Neuron (in vitro differentiated cells): ENCODE data around the gene PDZD7.
A peak's percentile ranks its signal among the peaks of the same experiment; 100 is the strongest.

Experiments
- H2AFZ ChIP-seq: one replicate; pipeline ENCODE4 v1.6.1; 2013; ENCODE audit warnings: low read depth, mild to moderate bottlenecking, inconsistent platforms, low read length, moderate library complexity
- H3K27me3 ChIP-seq: one replicate; pipeline ENCODE4 v1.6.1; 2013; ENCODE audit warnings: low read length; ENCODE audit not compliant: insufficient read depth
- H3K36me3 ChIP-seq: one replicate; pipeline ENCODE4 v1.6.1; 2013; ENCODE audit warnings: low read length; ENCODE audit not compliant: insufficient read depth
- H3K4me1 ChIP-seq: one replicate; pipeline ENCODE4 v1.6.1; 2013; ENCODE audit warnings: low read length; ENCODE audit not compliant: insufficient read depth
- H3K4me3 ChIP-seq: 2 replicates; pipeline ENCODE4 v1.5.1; 2013; ENCODE audit warnings: mild to moderate bottlenecking, low read length, moderate library complexity
- H3K9me3 ChIP-seq: one replicate; pipeline ENCODE4 v1.6.1; 2013; ENCODE audit warnings: low read length

Gene PDZD7

DNA sequence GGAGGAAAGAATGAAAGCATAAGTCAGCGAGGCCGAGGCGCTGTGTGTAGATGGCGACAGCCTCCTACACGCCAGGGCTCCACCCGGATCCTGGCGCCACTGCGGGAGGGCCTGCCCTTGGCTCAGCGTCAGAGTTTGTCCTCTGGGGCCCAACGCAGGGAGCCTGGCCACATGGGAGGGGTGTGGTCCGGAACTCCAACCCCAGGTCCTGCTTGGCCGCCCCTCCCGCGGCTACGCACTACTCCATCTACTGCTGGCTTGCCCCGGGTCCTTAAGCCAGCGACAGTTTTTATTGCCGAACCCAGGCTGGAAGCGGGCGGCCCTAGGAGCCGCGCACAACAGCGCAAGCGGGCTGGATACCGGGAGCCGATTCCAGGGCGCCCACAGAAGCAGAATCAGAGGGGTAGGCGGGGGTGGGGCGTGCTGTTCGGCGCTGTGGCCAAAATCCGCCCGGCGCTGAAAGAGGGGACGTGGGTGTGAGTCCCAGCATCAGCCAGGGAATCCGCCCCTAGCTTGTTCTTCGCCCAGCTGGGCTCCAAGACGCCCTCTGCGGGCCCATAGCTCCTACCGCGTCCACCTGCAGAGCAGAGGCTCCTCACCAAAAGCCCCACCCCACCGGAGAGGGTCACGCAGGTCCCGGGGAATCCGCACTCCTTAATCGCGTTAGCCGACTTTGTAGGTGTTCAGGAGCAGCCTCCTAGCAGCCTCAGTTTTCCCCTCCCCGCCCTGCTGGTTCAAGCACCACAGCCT lies 35.4 kb upstream of the PDZD7 start:
- Histone ChIP-seq H3K4me3 (peak overlapping the region; percentile 15), H3K4me1 (peaks cover 34% of the 10 kb centered on the region), H3K27me3 (peaks cover 64% of the 10 kb centered on the region), H3K36me3 (no peaks in the 10 kb centered on the region), H3K9me3 (no peaks in the 10 kb centered on the region), H2AFZ (peak overlapping the region; percentile 18)

- H3K4me1 ChIP-seq: peaks cover 34% of the 10 kb centered on the region
- H3K36me3 ChIP-seq: no peaks in the 10 kb centered on the region
- no peak overlapping the region for H2AFZ ChIP-seq
- H3K9me3 ChIP-seq: no peaks in the 10 kb centered on the region
- H3K4me3 ChIP-seq: no peak overlapping the region
- H3K27me3 ChIP-seq: peaks cover 58% of the 10 kb centered on the region
Measured at GRCh38 chr10:101065481-101066145, 34.7 kb upstream of the PDZD7 start.

- H3K4me1 ChIP-seq: peaks cover 39% of the 10 kb centered on the region
- no peak overlapping the region for H2AFZ ChIP-seq
- no peaks in the 10 kb centered on the region for H3K9me3 ChIP-seq
- H3K36me3 ChIP-seq: no peaks in the 10 kb centered on the region
- no peak overlapping the region for H3K4me3 ChIP-seq
- peaks cover 48% of the 10 kb centered on the region for H3K27me3 ChIP-seq
Measured at GRCh38 chr10:101064415-101065030, 33.6 kb upstream of the PDZD7 start.

DNA sequence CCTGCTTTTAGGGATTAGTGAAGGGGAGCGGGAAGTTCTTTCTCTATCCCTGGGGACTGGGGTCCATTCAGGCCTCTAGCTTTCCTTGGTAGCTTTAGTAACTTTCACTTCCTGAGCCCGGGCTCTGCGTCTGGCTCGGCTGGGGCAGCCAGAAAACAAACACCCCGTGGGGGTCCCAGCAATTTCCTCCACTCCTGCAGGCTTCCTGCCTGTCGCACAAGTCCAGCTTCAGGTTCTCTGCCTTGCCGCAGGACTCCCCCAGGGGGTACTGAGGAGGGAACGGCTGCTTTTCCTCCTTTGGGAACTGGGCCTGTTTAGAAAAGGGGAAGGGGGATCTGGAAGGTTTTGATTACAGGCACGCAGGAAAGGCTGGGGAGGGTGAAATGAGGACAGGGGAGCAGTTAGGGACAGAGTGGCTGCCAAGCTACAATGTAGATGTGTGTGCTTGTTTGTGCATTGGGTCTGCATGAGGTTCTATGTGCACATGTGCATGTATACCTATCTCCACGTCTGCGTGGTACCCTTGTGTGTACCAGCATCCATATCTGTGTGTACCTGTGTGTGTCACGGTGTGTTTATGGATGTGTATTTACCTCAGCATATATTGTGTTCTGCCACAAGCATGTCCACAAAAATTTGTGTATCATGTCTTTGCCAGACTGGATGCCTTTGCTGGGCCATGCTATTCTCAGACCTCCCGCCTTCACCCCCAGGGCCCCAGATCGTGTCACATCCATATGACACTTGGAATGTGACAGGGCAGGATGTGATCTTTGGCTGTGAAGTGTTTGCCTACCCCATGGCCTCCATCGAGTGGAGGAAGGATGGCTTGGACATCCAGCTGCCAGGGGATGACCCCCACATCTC lies 32.9 kb upstream of the PDZD7 start:
- Histone ChIP-seq H3K9me3 (no peaks in the 10 kb centered on the region), H3K36me3 (no peaks in the 10 kb centered on the region), H3K27me3 (peaks cover 43% of the 10 kb centered on the region), H2AFZ (no peak overlapping the region), H3K4me1 (peaks cover 43% of the 10 kb centered on the region), H3K4me3 (no peak overlapping the region)

DNA sequence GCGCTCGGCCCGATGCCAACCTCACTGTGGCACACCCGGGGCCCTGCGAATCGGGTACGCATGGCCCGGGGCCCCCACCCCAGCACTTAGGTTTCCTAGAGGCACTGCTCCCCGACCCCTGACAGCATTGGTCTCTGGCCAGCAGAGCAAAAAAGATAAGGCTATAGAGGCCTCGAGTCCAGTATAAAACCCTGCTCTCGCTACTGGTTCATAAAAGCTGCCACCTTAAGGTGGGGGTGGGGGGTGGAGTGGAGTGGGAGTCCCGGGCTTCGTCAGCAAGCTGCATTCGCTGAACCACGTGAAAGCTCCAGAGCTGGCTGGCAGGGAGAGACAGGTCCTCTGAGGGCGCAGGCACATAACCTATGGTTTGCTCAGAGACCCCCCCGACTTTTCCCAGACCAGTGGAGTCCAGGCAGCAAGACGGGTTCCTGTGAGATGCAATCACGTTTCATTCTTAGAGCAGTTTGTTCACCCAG lies 32.2 kb upstream of the PDZD7 start:
- Histone ChIP-seq H3K4me1 (peaks cover 43% of the 10 kb centered on the region), H3K4me3 (no peak overlapping the region), H3K27me3 (peaks cover 43% of the 10 kb centered on the region), H2AFZ (no peak overlapping the region), H3K9me3 (no peaks in the 10 kb centered on the region), H3K36me3 (no peaks in the 10 kb centered on the region)

DNA sequence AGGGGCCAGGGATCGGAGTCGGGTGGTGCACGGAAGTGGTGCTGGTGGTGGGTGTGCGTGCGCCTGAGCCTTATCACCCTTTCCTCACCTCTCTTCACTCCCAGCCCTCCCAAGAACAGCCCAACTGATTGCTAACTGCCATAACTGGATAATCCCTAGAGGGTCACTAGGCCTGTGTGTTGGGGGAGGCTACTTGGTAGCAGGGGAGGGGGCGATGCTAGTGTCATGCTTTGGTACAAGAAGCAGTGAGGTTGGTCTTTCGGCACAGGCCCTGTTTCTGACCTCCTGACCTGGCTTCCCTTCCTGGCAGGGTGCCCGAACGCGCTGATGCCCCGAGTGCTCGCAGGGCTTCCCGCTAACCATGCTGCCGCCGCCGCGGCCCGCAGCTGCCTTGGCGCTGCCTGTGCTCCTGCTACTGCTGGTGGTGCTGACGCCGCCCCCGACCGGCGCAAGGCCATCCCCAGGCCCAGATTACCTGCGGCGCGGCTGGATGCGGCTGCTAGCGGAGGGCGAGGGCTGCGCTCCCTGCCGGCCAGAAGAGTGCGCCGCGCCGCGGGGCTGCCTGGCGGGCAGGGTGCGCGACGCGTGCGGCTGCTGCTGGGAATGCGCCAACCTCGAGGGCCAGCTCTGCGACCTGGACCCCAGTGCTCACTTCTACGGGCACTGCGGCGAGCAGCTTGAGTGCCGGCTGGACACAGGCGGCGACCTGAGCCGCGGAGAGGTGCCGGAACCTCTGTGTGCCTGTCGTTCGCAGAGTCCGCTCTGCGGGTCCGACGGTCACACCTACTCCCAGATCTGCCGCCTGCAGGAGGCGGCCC lies 31.5 kb upstream of the PDZD7 start:
- Histone ChIP-seq H3K36me3 (no peaks in the 10 kb centered on the region), H3K4me3 (peak overlapping the region; percentile 96), H2AFZ (peak overlapping the region; percentile 89), H3K27me3 (peaks cover 42% of the 10 kb centered on the region), H3K9me3 (no peaks in the 10 kb centered on the region), H3K4me1 (peaks cover 39% of the 10 kb centered on the region)

DNA sequence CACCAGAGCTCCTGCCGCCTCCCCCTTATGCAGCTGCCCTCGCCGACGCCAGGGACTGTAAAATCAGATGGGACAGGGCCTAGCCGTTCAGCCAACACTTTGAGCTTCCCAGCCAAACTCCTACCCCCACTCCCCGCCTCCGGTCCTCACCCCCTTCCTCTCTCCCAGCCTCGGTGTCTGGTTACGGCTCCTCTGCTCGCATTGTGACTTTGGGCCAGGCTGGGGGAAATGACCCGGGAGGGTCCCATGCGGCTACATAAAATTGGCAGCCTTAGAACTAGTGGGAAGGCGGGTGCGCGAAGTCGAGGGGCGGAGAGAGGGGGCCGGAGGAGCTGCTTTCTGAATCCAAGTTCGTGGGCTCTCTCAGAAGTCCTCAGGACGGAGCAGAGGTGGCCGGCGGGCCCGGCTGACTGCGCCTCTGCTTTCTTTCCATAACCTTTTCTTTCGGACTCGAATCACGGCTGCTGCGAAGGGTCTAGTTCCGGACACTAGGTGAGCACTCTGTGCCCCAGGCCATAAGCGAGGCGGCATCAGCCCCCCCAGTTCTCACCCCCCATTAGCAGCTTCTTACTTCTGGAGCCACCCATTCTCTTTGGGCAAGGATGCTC lies 30.8 kb upstream of the PDZD7 start, which contains the start of gene KAZALD1:
Gene KAZALD1 (plus strand): TSS at position 366 of the 608 bp plus-strand sequence. CDS start 604 bp downstream, outside the sequence.
- H2AFZ ChIP-seq: peak within 1 kb of the TSS; percentile 89

GRCh38 chr10:101060951-101061623 lies 30.2 kb upstream of the PDZD7 start:
- H3K4me1 ChIP-seq: peaks cover 28% of the 10 kb centered on the region
- peaks cover 29% of the 10 kb centered on the region for H3K27me3 ChIP-seq
- H2AFZ ChIP-seq: peak overlapping the region; percentile 89
- peak overlapping the region; percentile 96 for H3K4me3 ChIP-seq
- no peaks in the 10 kb centered on the region for H3K36me3 ChIP-seq
- no peaks in the 10 kb centered on the region for H3K9me3 ChIP-seq

More for the DNA sequence above, 30.8 kb upstream of the PDZD7 start, which contains the start of gene KAZALD1:
- no peaks in the 10 kb centered on the region for H3K36me3 ChIP-seq
- no peaks in the 10 kb centered on the region for H3K9me3 ChIP-seq
- H3K27me3 ChIP-seq: peaks cover 36% of the 10 kb centered on the region
- peaks cover 34% of the 10 kb centered on the region for H3K4me1 ChIP-seq
- peak within 1 kb of the TSS; percentile 96 for H3K4me3 ChIP-seq

DNA sequence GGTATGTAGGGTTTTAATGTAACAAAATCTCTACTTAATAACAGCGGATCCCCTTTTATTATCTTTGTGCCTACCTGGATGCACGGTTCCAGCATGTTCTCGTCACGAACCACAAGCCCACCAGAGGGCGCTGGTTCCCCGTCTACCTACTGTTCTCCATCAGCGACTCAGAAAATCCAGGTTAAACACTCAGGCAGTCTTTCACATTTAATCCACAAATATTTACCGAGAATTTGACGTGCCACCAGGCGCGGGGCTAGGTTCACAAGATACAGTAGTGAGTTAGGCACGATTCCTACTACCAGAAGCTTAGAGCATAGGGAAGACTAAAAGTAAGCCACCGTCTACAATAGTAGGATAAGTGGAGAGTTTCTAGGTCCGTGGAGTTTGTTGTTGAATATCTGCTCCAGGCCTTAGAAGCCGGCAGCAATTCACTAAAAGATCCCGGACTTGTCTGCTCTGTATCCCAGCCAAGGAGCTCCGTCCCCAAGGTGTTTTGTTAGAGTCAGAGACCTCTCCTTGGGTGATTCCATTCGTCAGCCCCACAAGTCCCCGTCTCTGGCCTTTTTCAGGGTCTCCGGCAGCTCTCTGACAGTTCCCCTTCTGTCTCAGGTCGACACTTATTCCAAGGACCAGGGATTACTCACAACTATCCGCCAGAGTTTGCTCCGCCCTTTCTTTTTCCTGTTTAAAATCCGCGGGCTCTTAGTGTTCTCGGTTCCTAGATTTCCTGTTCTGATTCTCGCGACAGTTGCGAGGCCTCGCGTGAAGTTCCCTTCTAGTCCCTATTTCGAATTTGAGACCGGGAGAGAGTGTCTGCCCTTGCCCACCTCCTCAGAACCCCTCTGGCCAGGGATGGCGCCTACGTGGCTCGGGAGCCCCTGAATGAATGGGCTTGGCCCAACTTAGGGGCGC lies 29.4 kb upstream of the PDZD7 start:
- H3K4me1 ChIP-seq: peaks cover 25% of the 10 kb centered on the region
- H3K36me3 ChIP-seq: no peaks in the 10 kb centered on the region
- H3K27me3 ChIP-seq: peaks cover 21% of the 10 kb centered on the region
- peak overlapping the region; percentile 89 for H2AFZ ChIP-seq
- H3K9me3 ChIP-seq: no peaks in the 10 kb centered on the region
- peak overlapping the region; percentile 96 for H3K4me3 ChIP-seq

GRCh38 chr10:101056365-101057151 lies 25.6 kb upstream of the PDZD7 start:
- H3K4me3 ChIP-seq: no peak overlapping the region
- no peak overlapping the region for H2AFZ ChIP-seq

More at GRCh38 chr10:101056365-101057151, 25.6 kb upstream of the PDZD7 start:
- H3K9me3 ChIP-seq: no peaks in the 10 kb centered on the region
- H3K27me3 ChIP-seq: no peaks in the 10 kb centered on the region
- peaks cover 9% of the 10 kb centered on the region for H3K4me1 ChIP-seq
- no peaks in the 10 kb centered on the region for H3K36me3 ChIP-seq
